Type B pancreatic cell (in vitro differentiated cells): ENCODE measurements around the gene VIM. TPM values are rescaled to one million over a fixed set of nuclear protein-coding genes. Genes with fewer than 3 reads are reported as not detected.

Experiments
- DNase-seq: peaks from one replicate; pipeline ENCODE4 v3.0.0; 2021; ENCODE audit warnings: mixed read lengths; ENCODE audit not compliant: unreplicated experiment; ENCODE audit errors: extremely low spot score
- H3K27ac Mint-ChIP-seq: 2 replicates; pipeline ENCODE4 v1.8.0; 2021; ENCODE audit warnings: mild to moderate bottlenecking, mixed read lengths
- H3K27me3 Mint-ChIP-seq: 2 replicates; pipeline ENCODE4 v1.8.0; 2021; ENCODE audit warnings: mixed read lengths
- H3K36me3 Mint-ChIP-seq: 2 replicates; pipeline ENCODE4 v1.8.0; 2021; ENCODE audit warnings: mixed read lengths
- H3K4me1 Mint-ChIP-seq: one replicate; pipeline ENCODE4 v1.8.0; 2021; ENCODE audit warnings: mixed read lengths; ENCODE audit not compliant: unreplicated experiment
- H3K4me3 Mint-ChIP-seq: 2 replicates; pipeline ENCODE4 v1.8.0; 2021; ENCODE audit warnings: mild to moderate bottlenecking, mixed read lengths
- H3K9me3 Mint-ChIP-seq: 2 replicates; pipeline ENCODE4 v1.8.0; 2021; ENCODE audit warnings: mixed read lengths
- total RNA-seq: library from RNA; stranded (reverse); gene quantifications from 2 replicates; pipeline ENCODE4 v1.2.1, GENCODE V29; 2021; ENCODE audit warnings: low replicate concordance
- TF ChIP-seq, protein P1 (sequence below): fragments of 200-600 bp; sonication (generic); conservative IDR thresholded peaks from 2 replicates; pipeline ENCODE4 v1.5.0; 2021; ENCODE audit warnings: antibody characterized with exemption, mild to moderate bottlenecking

The VIM gene
- total RNA-seq, 1 donor from 2014 or later, result 2,500 TPM

DNA sequence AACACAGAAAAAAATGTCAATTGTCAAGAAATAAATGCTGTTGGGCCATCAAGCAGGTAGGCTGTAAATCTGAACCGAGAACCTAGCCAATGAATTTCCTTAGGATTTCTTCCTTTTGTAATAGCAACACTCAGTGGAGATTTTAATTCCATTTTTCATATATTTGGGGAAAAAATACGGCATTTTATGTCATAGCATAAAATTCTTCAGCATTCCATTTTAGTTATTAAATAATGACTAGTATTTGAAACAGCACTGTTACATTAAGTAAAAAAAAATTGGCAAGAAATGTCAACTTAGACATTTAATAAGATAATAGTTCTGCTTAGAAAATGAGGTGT, 12.3 kb upstream of the VIM start:
- DNase-seq, result no peak
- peaks cover 29% of the 10 kb centered on the region for H3K4me1 Mint-ChIP-seq
- peak overlapping the region; percentile 64 for H3K27ac Mint-ChIP-seq
- H3K4me3 Mint-ChIP-seq, result no peak overlapping the region
- H3K27me3 Mint-ChIP-seq, result no peaks in the 10 kb centered on the region
- TF ChIP-seq, protein P1, sequence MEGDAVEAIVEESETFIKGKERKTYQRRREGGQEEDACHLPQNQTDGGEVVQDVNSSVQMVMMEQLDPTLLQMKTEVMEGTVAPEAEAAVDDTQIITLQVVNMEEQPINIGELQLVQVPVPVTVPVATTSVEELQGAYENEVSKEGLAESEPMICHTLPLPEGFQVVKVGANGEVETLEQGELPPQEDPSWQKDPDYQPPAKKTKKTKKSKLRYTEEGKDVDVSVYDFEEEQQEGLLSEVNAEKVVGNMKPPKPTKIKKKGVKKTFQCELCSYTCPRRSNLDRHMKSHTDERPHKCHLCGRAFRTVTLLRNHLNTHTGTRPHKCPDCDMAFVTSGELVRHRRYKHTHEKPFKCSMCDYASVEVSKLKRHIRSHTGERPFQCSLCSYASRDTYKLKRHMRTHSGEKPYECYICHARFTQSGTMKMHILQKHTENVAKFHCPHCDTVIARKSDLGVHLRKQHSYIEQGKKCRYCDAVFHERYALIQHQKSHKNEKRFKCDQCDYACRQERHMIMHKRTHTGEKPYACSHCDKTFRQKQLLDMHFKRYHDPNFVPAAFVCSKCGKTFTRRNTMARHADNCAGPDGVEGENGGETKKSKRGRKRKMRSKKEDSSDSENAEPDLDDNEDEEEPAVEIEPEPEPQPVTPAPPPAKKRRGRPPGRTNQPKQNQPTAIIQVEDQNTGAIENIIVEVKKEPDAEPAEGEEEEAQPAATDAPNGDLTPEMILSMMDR, result no peak
- H3K36me3 Mint-ChIP-seq, result no peaks in the 10 kb centered on the region
- no peaks in the 10 kb centered on the region for H3K9me3 Mint-ChIP-seq

DNA sequence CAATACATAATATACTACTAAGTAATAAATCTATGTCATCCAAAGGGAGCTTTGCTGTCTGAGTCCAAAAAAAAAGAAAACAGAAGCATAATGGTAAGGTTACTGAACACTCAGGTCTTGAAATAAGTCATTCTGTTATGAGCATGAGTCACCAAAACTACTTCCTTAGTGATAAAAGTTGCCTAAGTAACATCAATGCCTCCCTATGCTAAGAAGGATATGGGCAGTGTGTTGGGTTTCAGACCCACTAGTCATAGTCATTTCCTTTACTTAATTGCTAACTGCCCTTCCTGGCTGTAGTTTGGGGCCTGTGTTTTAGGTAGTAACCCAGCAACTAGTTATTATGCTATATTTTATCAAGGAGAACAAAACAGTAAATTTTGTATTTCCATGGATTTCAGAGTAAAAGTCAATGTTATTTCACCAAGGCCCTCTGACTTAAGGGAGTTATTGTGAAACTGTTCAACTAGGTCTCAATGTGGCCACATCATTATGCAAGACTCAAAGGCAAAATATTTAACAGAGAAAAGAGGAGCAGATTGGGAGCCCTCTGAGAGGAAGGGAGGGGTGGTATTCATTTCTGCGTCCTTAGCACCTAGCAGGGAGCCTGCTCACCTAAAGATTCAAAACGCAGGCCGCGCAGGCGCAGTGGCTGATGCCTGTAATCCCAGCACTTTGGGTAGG, 11.7 kb upstream of the VIM start:
- H3K36me3 Mint-ChIP-seq, result no peaks in the 10 kb centered on the region
- TF ChIP-seq, protein P1, result no peak

DNA sequence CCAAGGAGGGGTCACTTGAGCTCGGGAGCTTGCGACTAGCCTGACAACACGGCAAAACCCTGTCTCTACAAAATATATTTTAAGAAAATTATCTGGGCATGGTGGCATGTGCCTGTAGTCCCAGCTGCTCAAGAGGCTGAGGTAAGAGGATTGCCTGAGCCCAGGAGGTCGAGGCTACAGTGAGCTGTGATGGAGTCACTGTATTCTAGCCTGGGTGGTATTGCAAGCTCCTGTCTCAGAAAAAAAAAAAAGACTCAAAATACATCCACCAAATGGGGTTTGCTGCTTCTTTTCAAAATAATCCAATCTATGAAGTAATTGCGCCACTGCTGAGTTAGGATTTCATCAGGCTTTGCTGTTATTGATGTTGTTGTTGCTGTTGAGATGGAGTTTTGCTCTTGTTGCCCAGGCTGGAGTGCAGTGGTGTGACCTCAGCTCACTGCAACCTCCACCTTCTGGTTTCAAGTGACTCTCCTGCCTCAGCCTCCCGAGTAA, 11.1 kb upstream of the VIM start:
- Mint-ChIP-seq H3K9me3 (no peaks in the 10 kb centered on the region), H3K36me3 (no peaks in the 10 kb centered on the region), H3K27me3 (no peaks in the 10 kb centered on the region), H3K4me1 (peaks cover 38% of the 10 kb centered on the region), H3K4me3 (no peak overlapping the region), H3K27ac (no peak overlapping the region)
- no peak for DNase-seq
- TF ChIP-seq, protein P1, result no peak

More for the DNA sequence above, 11.7 kb upstream of the VIM start:
- Mint-ChIP-seq H3K27ac (peak overlapping the region; percentile 64), H3K9me3 (no peaks in the 10 kb centered on the region), H3K27me3 (no peaks in the 10 kb centered on the region), H3K4me1 (peaks cover 35% of the 10 kb centered on the region), H3K4me3 (no peak overlapping the region)
- DNase-seq, result no peak

DNA sequence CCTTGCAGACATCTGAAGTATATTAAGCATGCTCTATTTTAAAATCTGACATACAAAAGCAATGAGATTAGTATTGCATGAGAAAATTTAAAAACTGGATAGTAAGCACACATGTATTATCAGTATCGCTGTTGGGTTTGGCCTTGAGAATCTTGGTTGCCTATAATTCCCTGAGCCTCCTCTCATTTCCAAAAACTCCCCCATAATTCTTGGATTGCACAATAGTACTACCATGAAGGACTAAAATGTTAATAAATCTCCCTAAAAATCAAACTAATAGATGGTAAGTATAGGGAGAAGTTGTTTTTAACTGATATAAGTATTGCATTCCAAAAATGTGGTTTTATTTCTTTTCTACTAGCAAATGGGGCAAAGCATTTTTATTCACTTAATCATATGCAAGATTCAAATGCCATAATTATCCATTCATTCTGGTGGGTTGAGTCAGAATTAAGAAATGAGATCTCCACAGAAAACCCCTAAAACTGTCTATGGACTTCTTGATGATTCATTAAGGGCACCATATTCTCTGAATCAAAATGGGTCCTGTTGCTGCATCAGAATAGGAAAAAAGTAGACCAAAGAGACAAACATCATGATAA, 10.3 kb upstream of the VIM start:
- Mint-ChIP-seq H3K9me3 (no peaks in the 10 kb centered on the region), H3K27me3 (peaks cover 3% of the 10 kb centered on the region), H3K4me1 (peaks cover 37% of the 10 kb centered on the region), H3K27ac (no peak overlapping the region), H3K4me3 (no peak overlapping the region), H3K36me3 (no peaks in the 10 kb centered on the region)
- TF ChIP-seq, protein P1, result no peak
- no peak for DNase-seq

DNA sequence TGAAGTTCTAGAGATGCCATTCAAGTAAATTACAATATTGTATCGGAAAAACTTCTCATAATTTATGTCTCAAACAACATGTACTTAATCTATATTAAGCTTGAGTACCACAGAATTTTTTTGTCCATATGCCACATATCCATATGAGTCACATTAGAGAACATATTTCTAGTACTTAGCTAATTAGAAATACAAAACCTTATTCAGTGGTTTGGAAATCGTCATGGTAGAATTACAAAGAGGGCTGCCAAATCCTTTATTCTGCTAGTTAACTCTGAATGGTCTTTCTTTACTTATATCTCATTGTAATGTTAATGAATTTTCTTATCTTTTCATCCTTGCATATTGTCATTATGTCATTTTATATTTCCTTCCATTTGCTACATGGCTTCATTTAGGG, 9.0 kb upstream of the VIM start:
- no peak for DNase-seq
- H3K36me3 Mint-ChIP-seq, result no peaks in the 10 kb centered on the region
- no peak overlapping the region for H3K4me3 Mint-ChIP-seq
- peaks cover 11% of the 10 kb centered on the region for H3K27me3 Mint-ChIP-seq
- peaks cover 5% of the 10 kb centered on the region for H3K9me3 Mint-ChIP-seq
- peaks cover 26% of the 10 kb centered on the region for H3K4me1 Mint-ChIP-seq
- TF ChIP-seq, protein P1, result no peak
- H3K27ac Mint-ChIP-seq, result no peak overlapping the region
